SK-N-SH (cell line): ENCODE measurements around the gene TMEM245.

Experiments
- EP300 ChIP-seq, 2 experiments: IDR thresholded peaks; 2 replicates each; pipeline versions ENCODE4 v1.4.0 to v1.6.1; 2012; ENCODE audit warnings: borderline replicate concordance in 1 of 2, low read depth in 1 of 2, low read length in 1 of 2
- TF ChIP-seq, protein P1 (sequence below): fragments of 200-600 bp; sonication (generic); IDR thresholded peaks from 2 replicates; pipeline ENCODE4 v1.6.1; 2017; ENCODE audit warnings: antibody characterized with exemption, mild to moderate bottlenecking, moderate library complexity

DNA sequence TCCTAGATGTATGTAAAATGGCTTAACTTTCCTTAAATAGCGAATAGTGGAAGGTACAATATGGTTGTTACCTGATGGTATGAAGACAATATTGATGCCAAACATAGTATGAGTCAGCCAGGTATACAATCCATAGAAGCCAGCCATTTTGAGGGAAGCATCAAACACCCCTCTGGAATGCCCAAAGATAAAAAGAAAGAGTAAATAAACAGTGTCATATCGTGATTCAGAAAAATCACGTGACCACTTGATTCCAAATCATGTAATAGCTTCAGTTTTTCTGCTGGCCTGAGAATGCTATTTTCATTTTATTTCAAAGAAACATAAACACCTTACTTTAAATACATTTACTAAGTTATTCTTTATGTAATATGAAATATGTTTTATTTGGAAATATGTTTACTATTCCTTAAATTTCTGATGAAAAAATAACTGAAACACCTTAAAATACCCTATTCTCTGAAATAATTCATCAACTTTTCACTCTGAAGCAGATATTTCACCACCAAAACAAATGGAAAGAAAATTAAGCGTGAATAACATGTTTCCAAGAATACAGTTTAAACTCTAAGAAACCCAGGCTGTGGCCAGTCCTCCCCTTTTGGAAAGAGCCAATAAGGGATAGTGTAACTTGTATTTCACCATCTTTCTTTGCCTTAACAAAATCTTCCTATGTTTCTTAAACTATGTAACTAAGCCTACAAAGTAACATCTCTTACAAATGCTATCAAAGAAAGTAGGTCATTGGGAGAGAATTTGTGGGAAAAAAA lies 81.6 kb downstream of the TMEM245 start:
- TF ChIP-seq EP300 (IDR thresholded peaks at IDR 0.05; ENCODE audit: borderline replicate concordance in 1 of 2, low read depth in 1 of 2, low read length in 1 of 2): no peak
- TF ChIP-seq, protein P1, sequence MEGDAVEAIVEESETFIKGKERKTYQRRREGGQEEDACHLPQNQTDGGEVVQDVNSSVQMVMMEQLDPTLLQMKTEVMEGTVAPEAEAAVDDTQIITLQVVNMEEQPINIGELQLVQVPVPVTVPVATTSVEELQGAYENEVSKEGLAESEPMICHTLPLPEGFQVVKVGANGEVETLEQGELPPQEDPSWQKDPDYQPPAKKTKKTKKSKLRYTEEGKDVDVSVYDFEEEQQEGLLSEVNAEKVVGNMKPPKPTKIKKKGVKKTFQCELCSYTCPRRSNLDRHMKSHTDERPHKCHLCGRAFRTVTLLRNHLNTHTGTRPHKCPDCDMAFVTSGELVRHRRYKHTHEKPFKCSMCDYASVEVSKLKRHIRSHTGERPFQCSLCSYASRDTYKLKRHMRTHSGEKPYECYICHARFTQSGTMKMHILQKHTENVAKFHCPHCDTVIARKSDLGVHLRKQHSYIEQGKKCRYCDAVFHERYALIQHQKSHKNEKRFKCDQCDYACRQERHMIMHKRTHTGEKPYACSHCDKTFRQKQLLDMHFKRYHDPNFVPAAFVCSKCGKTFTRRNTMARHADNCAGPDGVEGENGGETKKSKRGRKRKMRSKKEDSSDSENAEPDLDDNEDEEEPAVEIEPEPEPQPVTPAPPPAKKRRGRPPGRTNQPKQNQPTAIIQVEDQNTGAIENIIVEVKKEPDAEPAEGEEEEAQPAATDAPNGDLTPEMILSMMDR: no peak
